ENCODE results near the gene EXD3. TPM values are rescaled to one million over a fixed set of nuclear protein-coding genes. Genes with fewer than 3 reads are reported as not detected.

Gene EXD3
- total and polyA plus RNA-seq, 7 donors = 8.9 to 29.7 (median 18.0) TPM

DNA sequence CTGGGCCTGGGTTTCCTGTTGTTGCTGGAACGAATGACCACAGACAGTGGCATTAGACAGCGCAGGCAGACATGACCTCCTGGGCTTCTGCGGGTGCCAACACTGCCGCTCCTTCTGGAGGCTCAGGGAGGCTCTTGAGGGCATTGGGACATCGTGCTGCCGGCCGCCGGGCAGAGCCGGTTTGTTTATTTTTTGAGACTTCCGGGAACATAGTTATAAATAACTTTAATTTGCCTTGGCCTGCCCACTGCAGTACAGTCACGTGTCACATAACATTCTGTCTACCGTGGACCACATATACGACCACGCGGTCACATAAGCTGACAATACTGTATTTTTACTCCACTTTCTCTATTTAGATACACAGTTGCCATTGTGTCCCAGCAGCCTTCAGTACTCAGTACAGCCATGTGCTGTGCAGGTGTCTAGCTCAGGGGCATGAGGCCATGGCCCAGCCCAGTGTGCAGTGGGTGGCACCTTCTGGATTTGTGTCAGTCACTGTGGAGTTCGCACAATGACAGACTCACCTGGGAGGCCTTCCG, 153.7 kb downstream of the EXD3 start:
- Histone ChIP-seq H3K4me1 (peaks cover 0 to 17% (median 16%) of the 10 kb centered on the region in 4 donors), H3K4me3 (no peak overlapping the region), H3K9me3 (no peaks in the 10 kb centered on the region), H3K27ac (peak overlapping the region; percentile 51 to 66 (median 60)), H3K27me3 (peaks cover 0 to 6% (median 0%) of the 10 kb centered on the region in 3 donors), H3K36me3 (peaks cover 35 to 72% (median 47%) of the 10 kb centered on the region in 4 donors)
- peak; percentile 79 for DNase-seq
- intact Hi-C loops (cut with DNase I) = no loop called here
- 23 to 53% methylated on average over 17 of the region's 17 CpGs for WGBS, 2 donors
- TF ChIP-seq POLR2AphosphoS5 (IDR thresholded peaks at IDR 0.05) = peak in 3 of 4 donors; percentile 19 to 37 (median 22)
- TF ChIP-seq POLR2A (IDR thresholded peaks at IDR 0.05) = no peak
- peak in 1 of 4 donors; percentile 33 for TF ChIP-seq EP300 (IDR thresholded peaks at IDR 0.05)

DNA sequence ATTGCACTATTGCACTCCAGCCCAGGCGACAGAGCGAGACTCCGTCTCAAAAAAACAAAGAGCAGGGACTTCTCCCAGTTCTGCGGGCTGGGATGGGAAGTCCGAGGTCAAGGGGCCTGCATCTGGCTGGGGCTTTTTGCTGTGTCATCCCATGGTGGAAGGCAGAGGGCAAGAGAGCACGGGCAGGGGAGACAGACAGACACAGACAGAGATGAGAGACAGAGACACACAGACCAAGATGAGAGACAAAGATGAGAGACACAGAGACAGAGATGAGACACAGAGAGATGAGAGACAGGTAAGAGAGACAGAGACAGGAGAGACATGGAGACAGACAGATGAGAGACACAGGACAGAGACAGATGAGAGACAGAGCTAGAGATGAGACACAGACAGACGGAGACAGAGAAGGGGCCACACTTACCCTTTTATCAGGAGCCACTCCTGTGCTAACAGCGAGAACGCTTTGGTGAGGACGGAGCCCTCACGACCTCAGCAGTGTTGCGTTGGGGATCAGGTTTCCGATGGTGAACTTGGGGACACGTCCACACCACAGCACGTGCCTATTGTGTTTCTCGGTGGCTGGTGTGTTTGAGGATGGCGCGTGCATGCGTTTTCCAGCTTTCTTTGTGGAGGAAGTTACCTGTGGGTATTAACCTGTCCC, 154.3 kb downstream of the EXD3 start:
- Histone ChIP-seq H3K36me3 (peaks cover 35 to 72% (median 53%) of the 10 kb centered on the region in 4 donors), H3K4me3 (no peak overlapping the region)

DNA sequence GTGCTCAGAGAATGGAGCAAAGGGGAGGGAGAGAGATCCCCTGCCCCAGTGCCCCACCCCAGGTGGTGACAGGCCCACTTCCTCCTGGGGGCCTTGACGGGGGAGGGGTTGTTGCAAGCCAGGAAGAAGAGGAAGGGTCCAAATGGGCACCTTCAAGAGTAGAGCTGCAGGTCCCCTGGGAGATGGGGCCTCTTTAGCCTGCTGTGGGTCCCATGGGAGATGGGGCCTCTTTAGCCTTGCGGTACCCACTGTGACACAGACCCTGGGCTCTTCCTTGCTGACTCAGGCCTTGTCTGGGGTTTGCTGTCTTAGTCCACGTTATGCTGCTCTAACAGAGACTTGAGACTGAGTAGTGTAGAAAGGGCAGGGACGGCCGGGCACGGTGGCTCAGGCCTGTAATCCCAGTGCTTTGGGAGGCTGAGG, 155.0 kb downstream of the EXD3 start:
- Histone ChIP-seq H3K36me3 (peaks cover 30 to 74% (median 50%) of the 10 kb centered on the region in 4 donors), H3K27me3 (no peaks in the 10 kb centered on the region), H3K4me3 (no peak overlapping the region), H3K9me3 (no peaks in the 10 kb centered on the region), H3K4me1 (peaks cover 0 to 17% (median 16%) of the 10 kb centered on the region in 4 donors), H3K27ac (peak overlapping the region in 2 of 4 donors; percentile 4 to 12)
- no peak for DNase-seq
- intact Hi-C loops (cut with DNase I) = no loop called here
- 78 to 83% methylated on average over 6 of the region's 6 CpGs for WGBS, 2 donors
- TF ChIP-seq POLR2A (IDR thresholded peaks at IDR 0.05) (no peak), POLR2AphosphoS5 (IDR thresholded peaks at IDR 0.05) (no peak), EP300 (IDR thresholded peaks at IDR 0.05) (no peak)
- TF ChIP-seq, protein P1, sequence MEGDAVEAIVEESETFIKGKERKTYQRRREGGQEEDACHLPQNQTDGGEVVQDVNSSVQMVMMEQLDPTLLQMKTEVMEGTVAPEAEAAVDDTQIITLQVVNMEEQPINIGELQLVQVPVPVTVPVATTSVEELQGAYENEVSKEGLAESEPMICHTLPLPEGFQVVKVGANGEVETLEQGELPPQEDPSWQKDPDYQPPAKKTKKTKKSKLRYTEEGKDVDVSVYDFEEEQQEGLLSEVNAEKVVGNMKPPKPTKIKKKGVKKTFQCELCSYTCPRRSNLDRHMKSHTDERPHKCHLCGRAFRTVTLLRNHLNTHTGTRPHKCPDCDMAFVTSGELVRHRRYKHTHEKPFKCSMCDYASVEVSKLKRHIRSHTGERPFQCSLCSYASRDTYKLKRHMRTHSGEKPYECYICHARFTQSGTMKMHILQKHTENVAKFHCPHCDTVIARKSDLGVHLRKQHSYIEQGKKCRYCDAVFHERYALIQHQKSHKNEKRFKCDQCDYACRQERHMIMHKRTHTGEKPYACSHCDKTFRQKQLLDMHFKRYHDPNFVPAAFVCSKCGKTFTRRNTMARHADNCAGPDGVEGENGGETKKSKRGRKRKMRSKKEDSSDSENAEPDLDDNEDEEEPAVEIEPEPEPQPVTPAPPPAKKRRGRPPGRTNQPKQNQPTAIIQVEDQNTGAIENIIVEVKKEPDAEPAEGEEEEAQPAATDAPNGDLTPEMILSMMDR (IDR thresholded peaks at IDR 0.05) = no peak

More for the DNA sequence above, 154.3 kb downstream of the EXD3 start:
- H3K4me1 ChIP-seq = peaks cover 0 to 17% (median 16%) of the 10 kb centered on the region in 4 donors
- no peaks in the 10 kb centered on the region for H3K27me3 ChIP-seq
- TF ChIP-seq EP300 (IDR thresholded peaks at IDR 0.05) (no peak), POLR2A (IDR thresholded peaks at IDR 0.05) (no peak), POLR2AphosphoS5 (IDR thresholded peaks at IDR 0.05) (no peak)
- TF ChIP-seq, protein P1 (IDR thresholded peaks at IDR 0.05) = no peak
- no peak for DNase-seq
- H3K9me3 ChIP-seq = no peaks in the 10 kb centered on the region
- WGBS, 2 donors = 72 to 75% methylated on average over 19 of the region's 19 CpGs
- intact Hi-C loops (cut with DNase I) = no loop called here
- H3K27ac ChIP-seq = peak overlapping the region; percentile 51 to 66 (median 60)

DNA sequence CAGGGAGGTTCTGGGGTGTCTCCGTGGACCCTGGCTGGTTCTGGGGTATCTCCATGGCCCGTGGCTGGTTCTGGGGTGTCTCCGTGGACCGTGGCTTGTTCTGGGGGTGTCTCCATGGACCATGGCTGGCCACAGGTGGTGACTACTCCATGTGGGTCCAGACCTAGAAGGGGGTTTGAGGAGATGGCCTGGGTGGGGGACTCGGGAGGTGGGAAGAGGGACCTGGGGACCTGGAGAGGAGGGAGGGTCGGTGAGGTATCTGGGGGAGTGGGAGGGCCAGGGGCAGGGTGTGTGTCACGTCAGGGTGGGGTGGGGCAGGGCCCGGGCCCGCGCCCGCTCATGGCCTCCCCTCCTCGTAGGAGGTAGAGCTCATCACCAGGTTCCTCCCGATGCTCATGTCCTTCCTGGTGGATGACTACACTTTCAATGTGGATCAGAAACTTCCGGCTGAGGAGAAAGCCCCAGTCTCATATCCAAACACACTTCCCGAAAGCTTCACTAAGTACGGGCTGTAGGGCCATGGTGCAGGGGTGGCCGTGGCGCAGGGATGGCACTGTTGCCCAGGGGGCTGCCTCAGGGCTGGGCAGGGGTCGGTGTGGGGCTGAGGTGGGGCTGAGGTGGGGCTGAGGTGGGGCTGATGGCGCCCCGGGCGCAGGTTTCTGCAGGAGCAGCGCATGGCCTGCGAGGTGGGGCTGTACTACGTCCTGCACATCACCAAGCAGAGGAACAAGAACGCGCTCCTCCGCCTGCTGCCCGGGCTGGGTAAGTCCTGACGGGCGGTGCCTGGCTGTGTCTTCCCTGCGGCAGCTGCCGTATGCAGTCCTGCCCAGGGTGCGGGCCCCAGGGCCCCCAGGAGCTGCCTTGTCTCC, 156.1 kb downstream of the EXD3 start:
- Histone ChIP-seq H3K27me3 (no peaks in the 10 kb centered on the region), H3K4me1 (peaks cover 0 to 17% (median 16%) of the 10 kb centered on the region in 4 donors), H3K9me3 (no peaks in the 10 kb centered on the region), H3K27ac (no peak overlapping the region), H3K4me3 (no peak overlapping the region), H3K36me3 (peaks cover 19 to 66% (median 39%) of the 10 kb centered on the region in 4 donors)
- DNase-seq = no peak
- TF ChIP-seq, protein P1 (IDR thresholded peaks at IDR 0.05) = no peak
- no peak for TF ChIP-seq POLR2AphosphoS5 (IDR thresholded peaks at IDR 0.05)
- no peak for TF ChIP-seq POLR2A (IDR thresholded peaks at IDR 0.05)
- TF ChIP-seq EP300 (IDR thresholded peaks at IDR 0.05) = no peak
- 91% methylated on average over 34 of the region's 34 CpGs for WGBS, 2 donors
- intact Hi-C loops (cut with DNase I) = no loop called here

Data from sigmoid colon (tissue), 7 donors.